Renal pelvis (tissue), 4 donors: ENCODE data around the gene HDDC2. TPM values are rescaled to one million over a fixed set of nuclear protein-coding genes. Genes with fewer than 3 reads are reported as not detected.
A peak's percentile ranks its signal among the peaks of the same experiment; 100 is the strongest.
"Not testable (repeated sequence)": the region's sequence is repeated elsewhere in the genome, so short reads cannot be mapped to it uniquely, and the experiment has no call there.

ENCODE experiments used
- DNase-seq: peaks from one replicate; pipeline ENCODE4 v3.0.0-alpha.2; 2013
- polyA plus RNA-seq, 3 donors: library from polyadenylated mRNA; unstranded; fragments of 120-200 nt; gene quantifications; one replicate each; pipeline ENCODE4 v1.2.1, GENCODE V29; 2013; ENCODE audit not compliant: insufficient read length in 3 of 3

HDDC2 gene
- polyA plus RNA-seq, 3 donors: 95.4 to 112 (median 110) TPM

DNA sequence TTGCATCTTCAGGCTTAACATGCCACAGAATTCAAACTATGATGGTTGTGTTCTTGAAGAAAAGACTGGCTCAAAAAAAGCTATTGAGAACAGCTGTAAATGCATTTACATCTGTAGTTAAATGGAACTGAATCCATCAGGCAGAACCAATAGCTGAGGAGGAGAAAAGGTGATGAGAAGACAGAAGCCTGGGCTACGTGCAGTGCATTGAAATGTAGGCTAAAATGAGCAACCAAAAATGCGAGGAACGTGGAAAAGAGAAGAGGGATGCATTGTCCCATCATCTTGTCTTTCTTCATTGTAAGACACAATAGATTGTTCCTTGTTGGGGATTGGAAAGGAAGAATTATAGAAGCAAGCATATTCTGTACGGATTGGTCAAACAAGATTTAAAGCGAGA lies 13.8 kb upstream of the HDDC2 start:
- no peak for DNase-seq

- DNase-seq: peak; percentile 66
Measured at GRCh38 chr6:125314009-125314581, 12.3 kb upstream of the HDDC2 start.

- no peak for DNase-seq
Measured at GRCh38 chr6:125312950-125313349, 11.2 kb upstream of the HDDC2 start.

DNA sequence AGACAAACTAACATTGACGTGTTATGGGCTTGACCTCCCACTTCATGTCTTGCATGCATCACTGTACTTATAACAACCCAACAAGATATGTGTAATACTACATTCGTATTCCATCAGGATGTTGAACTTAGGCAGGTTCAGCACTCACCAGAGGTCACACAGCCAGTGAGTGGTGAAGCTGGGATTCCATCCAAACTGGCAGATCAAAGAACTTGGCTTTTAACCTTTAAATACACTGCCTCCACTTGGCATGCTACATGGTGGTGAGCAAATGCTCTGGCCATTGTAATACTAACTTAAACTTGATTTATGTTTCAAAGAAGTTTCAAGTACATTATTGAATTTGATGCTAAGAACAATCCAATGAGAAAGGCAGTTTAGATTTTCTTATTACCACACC lies 10.7 kb upstream of the HDDC2 start:
- no peak for DNase-seq

GRCh38 chr6:125310994-125311649 lies 9.4 kb upstream of the HDDC2 start:
- DNase-seq: peak; percentile 54

DNA sequence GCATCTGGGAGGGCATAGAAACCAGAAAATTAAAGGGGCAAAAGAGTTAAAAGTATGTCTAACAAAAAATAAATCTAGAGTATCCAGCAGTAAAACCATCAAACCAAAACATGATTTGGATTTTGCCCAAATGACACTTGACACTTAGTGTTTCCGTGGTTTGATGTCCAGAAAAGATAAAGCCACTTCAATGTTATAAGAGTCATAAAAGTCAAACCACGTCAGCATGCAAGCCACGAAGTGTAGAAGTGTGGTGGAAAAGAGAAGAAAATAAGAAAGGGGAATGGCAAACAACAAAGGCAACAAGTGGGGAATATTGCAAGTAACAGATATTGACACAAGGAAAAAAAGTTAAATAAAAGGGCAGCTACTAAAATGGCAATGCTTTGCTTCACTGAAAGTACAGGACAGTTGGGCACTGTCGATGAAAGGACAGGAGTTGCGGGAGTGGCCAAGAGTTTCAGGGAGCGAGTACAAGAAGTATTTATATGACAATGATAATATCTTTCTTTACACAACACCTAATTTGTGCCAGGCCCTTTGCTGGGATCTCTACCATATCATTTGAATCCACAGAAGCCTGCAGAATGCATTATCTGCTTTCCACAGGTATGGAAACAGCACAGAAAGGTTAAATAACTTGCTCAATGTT lies 6.3 kb upstream of the HDDC2 start:
- DNase-seq: no peak

DNA sequence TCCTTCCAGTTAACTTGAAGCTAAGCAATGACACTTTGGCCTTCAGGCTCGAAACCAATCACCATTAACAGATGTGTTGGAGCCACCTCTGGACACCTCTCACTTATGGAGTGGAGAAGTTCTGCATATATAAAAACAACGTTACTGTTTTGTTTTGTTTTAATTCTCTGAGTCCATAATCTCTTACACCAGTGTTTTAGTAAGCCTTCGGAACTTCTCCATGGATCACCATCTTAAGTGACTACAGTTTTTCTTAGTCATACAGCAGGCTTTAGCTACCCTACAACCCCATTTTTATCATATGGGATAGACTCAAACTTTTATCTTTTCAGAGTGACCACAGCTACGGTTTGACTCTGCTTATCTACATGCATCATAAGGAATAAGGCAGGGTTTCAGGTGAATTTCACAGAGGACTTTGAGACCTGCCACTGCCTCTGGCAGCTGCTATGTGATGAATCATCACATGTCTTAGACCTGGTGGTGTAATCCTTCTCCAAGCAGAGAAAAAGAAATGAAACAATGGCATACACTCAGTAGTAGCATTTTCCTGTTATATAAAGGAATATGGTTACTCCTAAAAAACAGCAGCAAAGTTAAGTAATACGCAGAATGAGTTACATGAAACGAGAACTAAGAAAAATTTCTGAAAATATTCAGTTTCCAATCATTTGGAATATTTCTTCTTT lies 5.5 kb upstream of the HDDC2 start:
- no peak for DNase-seq

- DNase-seq: no peak
Measured at GRCh38 chr6:125306756-125307149, 5.0 kb upstream of the HDDC2 start.

GRCh38 chr6:125304970-125305660 lies 3.3 kb upstream of the HDDC2 start:
- no peak for DNase-seq

DNA sequence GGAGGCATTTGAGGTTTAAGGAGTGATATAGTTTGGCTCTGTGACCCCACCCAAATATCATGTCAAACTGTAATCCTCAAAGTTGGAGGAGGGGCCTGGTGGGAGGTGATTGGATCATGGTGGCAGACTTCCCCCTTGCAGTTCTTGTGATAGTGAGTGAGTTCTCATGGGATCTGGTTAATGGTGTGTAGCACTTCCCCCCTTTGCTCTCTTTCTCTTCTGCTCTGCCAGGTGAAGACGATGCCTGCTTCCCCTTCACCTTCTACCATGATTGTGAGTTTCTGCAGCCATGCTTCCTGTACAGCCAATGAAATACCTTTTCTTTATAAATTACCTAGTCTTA lies 1.7 kb upstream of the HDDC2 start:
- DNase-seq: no peak

GRCh38 chr6:125302840-125303511 lies 1.2 kb upstream of the HDDC2 start:
- no peak for DNase-seq

GRCh38 chr6:125300992-125301434 lies 754 bp downstream of the HDDC2 start:
- peak; percentile 27 for DNase-seq

DNA sequence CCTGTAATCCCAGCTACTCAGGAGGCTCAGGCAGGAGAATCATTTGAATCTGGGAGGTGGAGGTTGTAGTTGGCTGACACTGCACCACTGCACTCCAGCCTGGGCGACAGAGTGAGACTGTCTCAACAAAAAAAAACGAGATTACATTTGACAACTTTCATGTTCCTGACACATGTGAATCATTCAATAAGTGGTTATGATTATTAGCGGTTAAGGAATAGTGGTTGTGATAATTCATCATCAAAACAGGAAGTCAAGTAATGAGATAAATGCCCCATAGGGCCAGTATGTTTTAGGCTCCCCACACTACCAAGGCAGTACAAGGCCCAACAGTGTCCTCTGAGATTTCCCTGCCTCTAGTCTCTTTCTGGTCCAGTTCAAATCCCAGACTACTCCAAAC lies 2.5 kb downstream of the HDDC2 start:
- DNase-seq: no peak

DNA sequence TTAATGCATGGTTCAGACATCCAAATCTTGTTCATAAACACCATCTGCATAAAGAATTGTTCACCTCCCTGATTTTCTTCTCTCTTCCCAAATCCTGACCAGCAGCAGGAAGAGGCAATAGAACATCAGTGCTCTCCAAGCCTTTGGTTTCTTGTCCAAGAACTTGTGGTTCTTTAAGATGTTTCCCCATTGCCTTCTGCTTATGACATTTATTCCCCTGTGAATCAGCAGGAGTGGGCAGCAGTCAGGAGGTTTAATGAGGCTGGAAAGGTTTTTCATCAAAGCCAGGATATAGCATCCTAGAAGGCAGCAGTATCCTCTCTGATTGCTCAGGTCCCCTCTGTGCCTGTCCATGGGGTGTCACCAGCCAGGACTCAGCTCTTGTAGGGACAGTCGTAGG lies 5.3 kb downstream of the HDDC2 start:
- no peak for DNase-seq

DNA sequence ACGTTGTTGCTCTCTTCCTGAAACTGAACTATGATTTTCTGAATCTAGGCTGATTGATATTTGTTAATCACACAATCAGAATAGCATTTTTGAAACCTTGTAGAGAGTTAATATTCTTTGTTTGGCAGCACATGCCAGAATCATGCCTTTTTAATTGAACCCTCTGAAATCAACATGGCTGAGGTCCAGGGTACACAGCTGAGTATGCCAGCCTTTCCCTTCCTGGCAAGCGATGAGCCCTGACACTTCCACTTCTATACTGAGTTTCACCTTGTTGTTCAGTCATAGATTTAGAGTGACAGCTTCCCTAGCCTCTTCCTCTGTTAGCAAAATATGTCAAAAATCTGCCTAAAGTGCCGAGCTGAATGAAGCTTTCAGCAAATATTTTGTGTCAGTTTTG lies 6.8 kb downstream of the HDDC2 start:
- DNase-seq: no peak

- no peak for DNase-seq
Measured at GRCh38 chr6:125294036-125294435, 7.7 kb downstream of the HDDC2 start.

DNA sequence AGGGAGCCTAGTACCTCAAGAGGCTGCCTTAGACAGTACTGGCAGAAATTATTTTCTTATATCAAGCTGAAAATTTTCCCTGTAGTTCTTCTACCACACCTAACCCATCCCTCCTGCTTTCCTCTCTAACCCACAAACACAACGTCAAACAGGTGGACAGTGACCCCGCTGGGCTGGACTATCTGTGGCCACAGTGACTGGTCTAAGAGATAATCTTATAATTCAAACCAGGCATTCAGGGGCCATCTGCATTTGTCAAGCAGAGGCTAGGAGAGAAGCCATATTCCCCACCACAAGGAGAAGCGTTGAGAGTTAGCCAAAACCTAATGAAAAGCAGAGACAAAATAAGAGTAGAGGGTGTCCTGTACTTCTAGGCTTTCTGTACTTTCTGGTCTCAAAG lies 8.2 kb downstream of the HDDC2 start:
- no peak for DNase-seq

GRCh38 chr6:125287718-125288117 lies 14.0 kb downstream of the HDDC2 start:
- DNase-seq: no peak

GRCh38 chr6:125285936-125286335 lies 15.8 kb downstream of the HDDC2 start:
- no peak for DNase-seq

DNA sequence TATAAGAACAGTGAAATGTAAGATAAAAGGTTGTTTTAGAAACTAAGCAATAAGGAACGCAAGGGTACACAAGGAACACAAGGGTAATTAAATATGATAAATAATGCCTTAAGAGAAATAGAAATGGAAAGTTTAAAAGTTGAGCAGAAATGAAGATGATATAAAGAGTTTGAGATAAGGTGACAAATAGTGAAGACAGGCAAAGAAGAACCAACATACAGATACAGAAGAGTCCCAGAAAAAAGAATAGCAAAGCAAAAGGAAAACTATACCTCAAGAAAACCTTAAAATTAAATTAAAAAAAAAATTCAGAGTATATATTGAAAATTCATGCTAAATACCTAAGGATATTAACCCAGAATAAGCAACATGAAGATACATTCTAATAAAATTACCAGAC lies 16.4 kb downstream of the HDDC2 start:
- DNase-seq: no peak

DNA sequence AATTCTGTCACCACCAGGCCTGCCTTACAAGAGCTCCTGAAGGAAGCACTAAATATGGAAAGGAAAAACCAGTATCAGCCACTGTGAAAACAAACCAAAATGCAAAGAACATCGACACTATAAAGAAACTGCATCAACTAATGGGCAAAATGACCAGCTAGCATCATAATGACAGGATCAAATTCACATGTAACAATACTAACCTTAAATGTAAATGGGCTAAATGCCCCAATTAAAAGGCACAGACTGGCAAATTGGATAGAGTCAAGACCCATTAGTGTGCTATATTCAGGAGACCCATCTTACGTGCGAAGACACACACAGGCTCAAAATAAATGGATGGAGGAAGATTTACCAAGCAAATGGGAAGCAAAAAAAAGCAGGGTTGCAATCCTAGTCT lies 19.3 kb downstream of the HDDC2 start:
- not testable (repeated sequence) for DNase-seq
